ES-I3 (cell line): Measurements from ENCODE around the gene NR4A3.

Experiments used
- H3K36me3 ChIP-seq: 2 replicates; pipeline ENCODE4 v1.6.1; 2013; ENCODE audit warnings: mild to moderate bottlenecking, low read length, control low read depth, moderate library complexity; ENCODE audit not compliant: insufficient read depth
- H3K4me1 ChIP-seq: 2 replicates; pipeline ENCODE4 v1.6.1; 2013; ENCODE audit warnings: mild to moderate bottlenecking, control low read depth, low read length; ENCODE audit not compliant: insufficient read depth
- H3K9ac ChIP-seq: 2 replicates; pipeline ENCODE4 v1.6.1; 2013; ENCODE audit warnings: low read depth, mild to moderate bottlenecking, low read length, moderate library complexity
- H3K9me3 ChIP-seq: 2 replicates; pipeline ENCODE4 v1.6.1; 2013; ENCODE audit warnings: mild to moderate bottlenecking, low read length, moderate library complexity; ENCODE audit not compliant: control insufficient read depth, insufficient read depth

The NR4A3 gene

GRCh38 chr9:99822109-99822805 lies 572 bp downstream of the NR4A3 start:
- Histone ChIP-seq H3K4me1 (no peaks in the 10 kb centered on the region; the same call in 1 of the 2 replicates), H3K9me3 (no peaks in the 10 kb centered on the region), H3K9ac (peak overlapping the region; percentile 72; the same call in 1 of the 2 replicates), H3K36me3 (no peaks in the 10 kb centered on the region)

- Histone ChIP-seq H3K9me3 (no peaks in the 10 kb centered on the region), H3K4me1 (no peaks in the 10 kb centered on the region; the same call in 1 of the 2 replicates), H3K36me3 (no peaks in the 10 kb centered on the region), H3K9ac (peak overlapping the region; percentile 72; the same call in 1 of the 2 replicates)
Measured at GRCh38 chr9:99822806-99823591, 1.3 kb downstream of the NR4A3 start.

GRCh38 chr9:99823681-99824377 lies 2.1 kb downstream of the NR4A3 start:
- H3K4me1 ChIP-seq, result no peaks in the 10 kb centered on the region; the same call in 1 of the 2 replicates
- peak overlapping the region; percentile 72; the same call in 1 of the 2 replicates for H3K9ac ChIP-seq

GRCh38 chr9:99824378-99825171 lies 2.9 kb downstream of the NR4A3 start:
- peak overlapping the region; percentile 72; the same call in 1 of the 2 replicates for H3K9ac ChIP-seq

More at GRCh38 chr9:99823681-99824377, 2.1 kb downstream of the NR4A3 start:
- Histone ChIP-seq H3K36me3 (no peaks in the 10 kb centered on the region), H3K9me3 (no peaks in the 10 kb centered on the region)

GRCh38 chr9:99825172-99826046 lies 3.7 kb downstream of the NR4A3 start:
- Histone ChIP-seq H3K4me1 (peaks cover 7% of the 10 kb centered on the region), H3K9me3 (no peaks in the 10 kb centered on the region), H3K36me3 (no peaks in the 10 kb centered on the region), H3K9ac (peak overlapping the region; percentile 72; the same call in 1 of the 2 replicates)

More at GRCh38 chr9:99824378-99825171, 2.9 kb downstream of the NR4A3 start:
- no peaks in the 10 kb centered on the region for H3K9me3 ChIP-seq
- H3K4me1 ChIP-seq, result peaks cover 2% of the 10 kb centered on the region
- no peaks in the 10 kb centered on the region for H3K36me3 ChIP-seq

GRCh38 chr9:99826579-99826978 lies 4.9 kb downstream of the NR4A3 start:
- no peaks in the 10 kb centered on the region for H3K9me3 ChIP-seq
- H3K4me1 ChIP-seq, result peaks cover 7% of the 10 kb centered on the region
- H3K9ac ChIP-seq, result no peak overlapping the region
- H3K36me3 ChIP-seq, result no peaks in the 10 kb centered on the region

- Histone ChIP-seq H3K4me1 (peaks cover 7% of the 10 kb centered on the region), H3K9me3 (no peaks in the 10 kb centered on the region), H3K36me3 (no peaks in the 10 kb centered on the region), H3K9ac (no peak overlapping the region)
Measured at GRCh38 chr9:99827244-99827643, 5.6 kb downstream of the NR4A3 start.

DNA sequence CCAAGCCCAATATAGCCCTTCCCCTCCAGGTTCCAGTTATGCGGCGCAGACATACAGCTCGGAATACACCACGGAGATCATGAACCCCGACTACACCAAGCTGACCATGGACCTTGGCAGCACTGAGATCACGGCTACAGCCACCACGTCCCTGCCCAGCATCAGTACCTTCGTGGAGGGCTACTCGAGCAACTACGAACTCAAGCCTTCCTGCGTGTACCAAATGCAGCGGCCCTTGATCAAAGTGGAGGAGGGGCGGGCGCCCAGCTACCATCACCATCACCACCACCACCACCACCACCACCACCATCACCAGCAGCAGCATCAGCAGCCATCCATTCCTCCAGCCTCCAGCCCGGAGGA lies 6.3 kb downstream of the NR4A3 start:
- no peak overlapping the region; the same call in 1 of the 2 replicates for H3K9ac ChIP-seq
- no peaks in the 10 kb centered on the region for H3K9me3 ChIP-seq
- H3K4me1 ChIP-seq, result peaks cover 7% of the 10 kb centered on the region
- H3K36me3 ChIP-seq, result no peaks in the 10 kb centered on the region

DNA sequence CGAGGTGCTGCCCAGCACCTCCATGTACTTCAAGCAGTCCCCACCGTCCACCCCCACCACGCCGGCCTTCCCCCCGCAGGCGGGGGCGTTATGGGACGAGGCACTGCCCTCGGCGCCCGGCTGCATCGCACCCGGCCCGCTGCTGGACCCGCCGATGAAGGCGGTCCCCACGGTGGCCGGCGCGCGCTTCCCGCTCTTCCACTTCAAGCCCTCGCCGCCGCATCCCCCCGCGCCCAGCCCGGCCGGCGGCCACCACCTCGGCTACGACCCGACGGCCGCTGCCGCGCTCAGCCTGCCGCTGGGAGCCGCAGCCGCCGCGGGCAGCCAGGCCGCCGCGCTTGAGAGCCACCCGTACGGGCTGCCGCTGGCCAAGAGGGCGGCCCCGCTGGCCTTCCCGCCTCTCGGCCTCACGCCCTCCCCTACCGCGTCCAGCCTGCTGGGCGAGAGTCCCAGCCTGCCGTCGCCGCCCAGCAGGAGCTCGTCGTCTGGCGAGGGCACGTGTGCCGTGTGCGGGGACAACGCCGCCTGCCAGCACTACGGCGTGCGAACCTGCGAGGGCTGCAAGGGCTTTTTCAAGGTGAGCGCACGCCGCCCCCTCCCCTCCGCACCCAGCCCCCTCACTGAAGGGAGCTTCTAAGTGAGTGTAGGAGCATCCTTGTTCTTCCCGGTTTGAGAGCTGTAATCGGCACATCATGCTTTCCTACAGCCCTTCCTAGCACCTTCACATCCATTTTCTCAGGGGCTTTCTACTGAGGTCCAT lies 6.9 kb downstream of the NR4A3 start:
- no peaks in the 10 kb centered on the region for H3K36me3 ChIP-seq
- H3K9ac ChIP-seq, result peak overlapping the region; percentile 35; the same call in 1 of the 2 replicates
- H3K9me3 ChIP-seq, result no peaks in the 10 kb centered on the region
- peaks cover 7% of the 10 kb centered on the region for H3K4me1 ChIP-seq

- Histone ChIP-seq H3K9ac (no peak overlapping the region), H3K36me3 (no peaks in the 10 kb centered on the region), H3K4me1 (peaks cover 7% of the 10 kb centered on the region), H3K9me3 (no peaks in the 10 kb centered on the region)
Measured at GRCh38 chr9:99831857-99832557, 10.3 kb downstream of the NR4A3 start.

- Histone ChIP-seq H3K9me3 (no peaks in the 10 kb centered on the region), H3K9ac (no peak overlapping the region)
Measured at GRCh38 chr9:99832558-99832864, 10.8 kb downstream of the NR4A3 start.

DNA sequence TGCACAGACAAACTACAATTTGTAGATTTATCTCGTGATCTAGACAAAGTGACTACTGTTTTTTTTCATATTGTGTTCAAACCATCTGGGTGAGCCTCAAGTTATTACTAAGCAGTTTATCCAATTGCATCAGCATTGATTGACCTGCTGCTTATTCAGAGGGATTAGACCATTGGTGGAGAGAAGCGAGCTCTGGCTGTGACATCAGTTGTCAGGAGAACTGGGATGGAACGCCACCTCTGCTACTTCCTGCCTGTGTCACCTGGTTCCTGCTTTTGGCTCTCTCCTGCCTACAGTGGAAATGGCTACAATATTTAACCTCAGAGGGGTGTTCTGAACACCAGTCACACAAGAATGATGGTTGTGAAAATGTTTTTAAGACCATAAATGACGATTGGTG lies 12.1 kb downstream of the NR4A3 start:
- H3K9ac ChIP-seq, result no peak overlapping the region
- peaks cover 7% of the 10 kb centered on the region for H3K4me1 ChIP-seq
- H3K9me3 ChIP-seq, result no peaks in the 10 kb centered on the region
- no peaks in the 10 kb centered on the region for H3K36me3 ChIP-seq

More at GRCh38 chr9:99832558-99832864, 10.8 kb downstream of the NR4A3 start:
- Histone ChIP-seq H3K4me1 (peaks cover 7% of the 10 kb centered on the region), H3K36me3 (no peaks in the 10 kb centered on the region)
